Esophagus squamous epithelium (tissue), 5 donors: ENCODE results near the gene SH3BP5L. TPM values are rescaled to one million over a fixed set of nuclear protein-coding genes. Genes with fewer than 3 reads are reported as not detected.

ENCODE experiments used
- DNase-seq: peaks from one replicate; lab custom pipeline; 2025; lab: John Stamatoyannopoulos, UW
- H3K27ac ChIP-seq, 4 donors: fragments of 200-600 bp; sonication (generic); one replicate each; pipeline ENCODE4 v1.5.1; 2016 to 2019; ENCODE audit warnings: mild to moderate bottlenecking in 1 of 4
- H3K27me3 ChIP-seq, 4 donors: fragments of 200-600 bp; sonication (generic); 1 replicate in 3 of 4; 2 replicates in 1 of 4; pipeline versions ENCODE4 v1.5.1 to v1.6.0; 2017 to 2021; ENCODE audit warnings: antibody characterized with exemption in 1 of 4
- H3K36me3 ChIP-seq, 3 donors: fragments of 200-600 bp; sonication (generic); one replicate each; pipeline ENCODE4 v1.5.1; 2016 to 2019
- H3K4me1 ChIP-seq, 3 donors: fragments of 200-600 bp; sonication (generic); one replicate each; pipeline ENCODE4 v1.5.1; 2017 to 2019
- H3K4me3 ChIP-seq, 4 donors: fragments of 200-600 bp; sonication (generic); 1 replicate in 3 of 4; 2 replicates in 1 of 4; pipeline ENCODE4 v1.5.1; 2016 to 2019; ENCODE audit warnings: mild to moderate bottlenecking in 2 of 4, moderate library complexity in 1 of 4
- H3K9me3 ChIP-seq, 3 donors: fragments of 200-600 bp; sonication (generic); one replicate each; pipeline ENCODE4 v1.5.1; 2016 to 2019
- CTCF ChIP-seq, 6 experiments: fragments of 450-650 bp in 4 of 6; fragments of 200-600 bp in 2 of 6; sonication (generic) in 2 of 6; IDR thresholded peaks; one replicate each; pipeline ENCODE4 v1.5.1; 2016 to 2019; ENCODE audit warnings: antibody characterized with exemption in 6 of 6, mild to moderate bottlenecking in 4 of 6, moderate library complexity in 4 of 6
- POLR2A ChIP-seq, 4 donors: fragments of 450-650 bp; IDR thresholded peaks; one replicate each; pipeline ENCODE4 v1.6.1; 2017; ENCODE audit warnings: antibody characterized with exemption in 4 of 4, mild to moderate bottlenecking in 4 of 4, moderate library complexity in 3 of 4
- WGBS, 2 donors: methylation state at CpG; one replicate each; pipeline ENCODE4 v1.1.5; 2018; 5-methylcytosine and 5-hydroxymethylcytosine counted together
- intact Hi-C: fragments of 100-400 bp; cut with DNase I; formaldehyde crosslinking; loops from one replicate; pipeline ENCODE4 v1.15.0; 2022
- total RNA-seq, 4 donors: library from RNA; depleted of rRNA; stranded (reverse); fragments of >200 nt; gene quantifications; one replicate each; pipeline ENCODE4 v1.1.0, GENCODE V29; 2016
- donor health status: DM: yes; HTN: yes; CAD: no.

Gene SH3BP5L
- total RNA-seq, 4 donors from 2014 or later = 19.2 to 23.1 (median 21.9) TPM

GRCh38 chr1:248824301-248824700 is 1.4 kb downstream of the SH3BP5L start:
- Histone ChIP-seq H3K4me1 (peaks cover 34 to 65% (median 46%) of the 10 kb centered on the region in 3 donors), H3K27ac (peak overlapping the region in 1 of 4 donors; percentile 99)
- DNase-seq = no peak

GRCh38 chr1:248823517-248824001 is 2.2 kb downstream of the SH3BP5L start:
- Histone ChIP-seq H3K36me3 (peaks cover 7 to 61% (median 8%) of the 10 kb centered on the region in 3 donors), H3K9me3 (no peaks in the 10 kb centered on the region), H3K27ac (no peak overlapping the region), H3K27me3 (no peaks in the 10 kb centered on the region), H3K4me1 (peaks cover 34 to 72% (median 46%) of the 10 kb centered on the region in 3 donors), H3K4me3 (peak overlapping the region in 2 of 4 donors; percentile 85 to 96)
- 61 to 62% methylated on average over 2 of the region's 2 CpGs for WGBS, 2 donors
- intact Hi-C loops = no loop called here
- TF ChIP-seq POLR2A (IDR thresholded peaks at IDR 0.05) (no peak), CTCF (IDR thresholded peaks at IDR 0.05) (no peak)
- no peak for DNase-seq

More at GRCh38 chr1:248824301-248824700, 1.4 kb downstream of the SH3BP5L start:
- Histone ChIP-seq H3K9me3 (no peaks in the 10 kb centered on the region), H3K27me3 (no peaks in the 10 kb centered on the region), H3K4me3 (peak overlapping the region in 3 of 4 donors; percentile 78 to 96 (median 85)), H3K36me3 (peaks cover 7 to 54% (median 8%) of the 10 kb centered on the region in 3 donors)
- intact Hi-C loops = no loop called here
- WGBS, 2 donors = 86 to 91% methylated on average over 1 of the region's 1 CpG
- TF ChIP-seq POLR2A (IDR thresholded peaks at IDR 0.05) (no peak), CTCF (IDR thresholded peaks at IDR 0.05) (no peak)

- H3K4me3 ChIP-seq = no peak overlapping the region
- H3K4me1 ChIP-seq = peaks cover 34 to 75% (median 46%) of the 10 kb centered on the region in 3 donors
- WGBS, 2 donors = 79 to 84% methylated on average over 11 to 15 of the region's 15 CpGs
These were observed 3.3 kb downstream of the SH3BP5L start for GRCh38 chr1:248822148-248823032.

GRCh38 chr1:248821641-248822040 is 4.1 kb downstream of the SH3BP5L start:
- Histone ChIP-seq H3K4me1 (peaks cover 27 to 71% (median 41%) of the 10 kb centered on the region in 3 donors), H3K27me3 (no peaks in the 10 kb centered on the region), H3K36me3 (peaks cover 7 to 79% (median 8%) of the 10 kb centered on the region in 3 donors), H3K9me3 (no peaks in the 10 kb centered on the region), H3K27ac (no peak overlapping the region), H3K4me3 (no peak overlapping the region)
- no peak for TF ChIP-seq POLR2A (IDR thresholded peaks at IDR 0.05)
- TF ChIP-seq CTCF (IDR thresholded peaks at IDR 0.05) = no peak
- 90 to 91% methylated on average over 2 to 7 of the region's 7 CpGs for WGBS, 2 donors
- intact Hi-C loops = no loop called here
- DNase-seq = no peak

More at GRCh38 chr1:248822148-248823032, 3.3 kb downstream of the SH3BP5L start:
- Histone ChIP-seq H3K27me3 (no peaks in the 10 kb centered on the region), H3K36me3 (peaks cover 7 to 72% (median 8%) of the 10 kb centered on the region in 3 donors), H3K9me3 (no peaks in the 10 kb centered on the region), H3K27ac (no peak overlapping the region)
- no peak for TF ChIP-seq POLR2A (IDR thresholded peaks at IDR 0.05)
- no peak for TF ChIP-seq CTCF (IDR thresholded peaks at IDR 0.05)
- DNase-seq = no peak
- intact Hi-C loops = no loop called here

GRCh38 chr1:248821101-248821500 is 4.6 kb downstream of the SH3BP5L start:
- H3K27ac ChIP-seq = no peak overlapping the region
- no peaks in the 10 kb centered on the region for H3K27me3 ChIP-seq
- no peak for DNase-seq
- intact Hi-C loops = no loop called here
- H3K4me1 ChIP-seq = peaks cover 26 to 70% (median 41%) of the 10 kb centered on the region in 3 donors
- H3K4me3 ChIP-seq = no peak overlapping the region
- 10 to 80% methylated on average over 2 of the region's 3 CpGs for WGBS, 2 donors
- peaks cover 8 to 85% (median 9%) of the 10 kb centered on the region in 3 donors for H3K36me3 ChIP-seq
- TF ChIP-seq CTCF (IDR thresholded peaks at IDR 0.05) = no peak
- no peak for TF ChIP-seq POLR2A (IDR thresholded peaks at IDR 0.05)
- no peaks in the 10 kb centered on the region for H3K9me3 ChIP-seq
